HG03442 (cell line): ENCODE measurements around the gene ZCCHC4.
"Not testable (repeated sequence)": the region's sequence is repeated elsewhere in the genome, so short reads cannot be mapped to it uniquely, and the experiment has no call there.

Experiments
- ATAC-seq: cut with Tn5 transposase; IDR thresholded peaks from one replicate; pipeline ENCODE4 v1.9.1; 2021; ENCODE audit warnings: mild to moderate bottlenecking, moderate library complexity; ENCODE audit not compliant: unreplicated experiment

ZCCHC4 gene

GRCh38 chr4:25320773-25321172, 8.2 kb downstream of the ZCCHC4 start:
- peak; percentile 52 for ATAC-seq

- no peak for ATAC-seq
These were observed 9.1 kb downstream of the ZCCHC4 start for GRCh38 chr4:25321703-25322102.

- ATAC-seq: not testable (repeated sequence)
These were observed 15.9 kb downstream of the ZCCHC4 start for GRCh38 chr4:25328463-25328862.

GRCh38 chr4:25330335-25330734, 17.8 kb downstream of the ZCCHC4 start:
- ATAC-seq: no peak

- peak; percentile 87 for ATAC-seq
These were observed 18.6 kb downstream of the ZCCHC4 start for GRCh38 chr4:25330905-25331808.

- ATAC-seq: no peak
These were observed 31.1 kb downstream of the ZCCHC4 start for GRCh38 chr4:25343671-25344070.

- ATAC-seq: no peak
These were observed 33.2 kb downstream of the ZCCHC4 start for GRCh38 chr4:25345744-25346143.

GRCh38 chr4:25346913-25347312, 34.3 kb downstream of the ZCCHC4 start:
- peak; percentile 82 for ATAC-seq

GRCh38 chr4:25347473-25347872, 34.9 kb downstream of the ZCCHC4 start:
- ATAC-seq: no peak

GRCh38 chr4:25347971-25348370, 35.4 kb downstream of the ZCCHC4 start:
- ATAC-seq: no peak

- no peak for ATAC-seq
These were observed 38.0 kb downstream of the ZCCHC4 start for GRCh38 chr4:25350561-25350960.

- ATAC-seq: no peak
These were observed 39.3 kb downstream of the ZCCHC4 start for GRCh38 chr4:25351777-25352416.

GRCh38 chr4:25356068-25356467, 43.5 kb downstream of the ZCCHC4 start:
- ATAC-seq: no peak

- ATAC-seq: no peak
These were observed 46.1 kb downstream of the ZCCHC4 start for GRCh38 chr4:25358515-25359275.

GRCh38 chr4:25361253-25361652, 48.7 kb downstream of the ZCCHC4 start:
- ATAC-seq: no peak

GRCh38 chr4:25367004-25367621, 54.5 kb downstream of the ZCCHC4 start:
- ATAC-seq: no peak

- ATAC-seq: no peak
These were observed 55.3 kb downstream of the ZCCHC4 start for GRCh38 chr4:25367877-25368276.

GRCh38 chr4:25368315-25368714, 55.7 kb downstream of the ZCCHC4 start:
- ATAC-seq: no peak

- ATAC-seq: no peak
These were observed 57.7 kb downstream of the ZCCHC4 start for GRCh38 chr4:25370242-25370641.

GRCh38 chr4:25372549-25372948, 60.0 kb downstream of the ZCCHC4 start:
- not testable (repeated sequence) for ATAC-seq
